ENCODE results near the gene RASSF3.

The RASSF3 gene

DNA sequence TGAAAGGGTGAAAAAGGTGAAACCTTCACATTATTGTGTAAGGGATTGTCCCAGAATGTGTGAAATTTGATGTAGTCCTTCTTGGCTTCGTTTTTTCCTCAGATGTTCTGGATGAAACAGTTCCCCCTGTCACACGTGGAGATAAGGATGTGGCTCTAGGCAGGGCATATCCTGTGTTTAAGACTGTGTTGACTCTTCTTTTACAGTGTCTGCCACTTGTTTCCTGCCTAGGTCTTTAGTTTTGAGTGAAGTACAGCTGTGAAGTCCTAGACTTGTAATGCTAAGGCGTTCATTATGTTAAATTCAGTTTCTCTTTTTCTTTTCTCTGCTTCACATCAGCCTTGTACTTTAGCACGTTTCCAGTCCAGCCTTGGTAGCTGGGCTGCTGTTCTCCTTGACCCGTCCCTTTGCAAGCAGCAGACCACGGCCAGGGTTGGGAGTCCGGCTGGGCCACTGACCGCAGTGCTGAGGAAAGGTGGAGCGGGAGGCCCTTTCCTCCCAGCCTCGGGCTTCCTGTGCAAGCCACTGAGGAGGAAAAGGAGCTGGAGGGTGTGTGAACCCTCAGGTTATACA, 59.1 kb downstream of the RASSF3 start:
- DNase-seq (ENCODE audit: low read depth, low spot score): no peak

DNA sequence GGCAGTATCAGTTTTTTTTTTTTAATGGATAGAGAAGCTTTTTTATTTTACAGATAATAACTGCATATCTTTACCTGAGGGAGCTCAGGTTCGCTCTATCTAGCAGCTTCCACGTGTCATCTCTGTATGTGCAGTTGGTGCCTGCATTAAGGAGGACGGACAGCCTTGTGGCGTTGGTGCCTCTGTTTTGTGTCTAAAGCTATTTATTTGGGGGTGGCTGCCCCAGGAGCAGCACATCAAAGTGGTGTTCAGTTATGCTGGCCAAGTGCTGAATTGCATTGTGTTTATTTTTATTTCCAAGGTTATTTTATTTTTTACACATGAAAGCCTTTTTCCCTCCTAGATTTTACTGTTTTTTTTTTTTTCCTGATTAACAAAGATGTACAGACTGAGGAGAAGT, 59.7 kb downstream of the RASSF3 start:
- no peak for DNase-seq (ENCODE audit: low read depth, low spot score)

DNA sequence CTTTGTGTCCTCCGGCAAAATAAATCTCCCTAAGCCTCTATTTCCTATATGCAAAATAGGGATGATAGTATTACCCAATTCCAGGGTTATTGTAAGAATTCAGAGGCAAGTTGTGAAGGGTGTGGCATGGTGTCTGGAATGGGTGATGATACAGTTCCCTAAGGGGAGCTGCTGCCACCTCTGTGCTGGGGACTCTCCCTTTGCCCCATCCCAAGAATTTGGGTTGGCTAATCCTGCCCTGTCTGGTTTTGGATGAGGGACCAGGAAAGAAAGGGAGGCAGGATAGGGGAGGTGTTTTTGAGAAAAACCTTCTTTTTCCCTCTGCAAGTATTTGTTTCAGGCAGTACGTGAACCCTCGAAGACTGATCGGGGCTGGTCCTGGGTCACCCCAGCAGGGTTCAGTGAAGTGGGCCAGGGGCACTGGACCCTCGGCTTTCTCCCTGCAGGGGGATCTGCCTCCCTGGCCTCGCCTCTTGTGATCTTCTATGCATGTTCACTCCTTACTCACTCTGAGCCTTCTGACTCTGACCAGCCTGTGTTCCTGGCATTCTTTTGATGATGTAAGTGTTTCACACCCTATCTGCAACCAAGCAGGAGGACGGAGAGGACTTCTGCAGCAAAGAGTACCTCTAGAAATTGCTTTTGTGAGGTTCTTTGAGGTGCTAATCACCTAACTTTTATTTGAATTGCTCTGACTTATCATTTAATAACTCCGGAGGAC, 60.8 kb downstream of the RASSF3 start:
- DNase-seq (ENCODE audit: low read depth, low spot score): no peak

DNA sequence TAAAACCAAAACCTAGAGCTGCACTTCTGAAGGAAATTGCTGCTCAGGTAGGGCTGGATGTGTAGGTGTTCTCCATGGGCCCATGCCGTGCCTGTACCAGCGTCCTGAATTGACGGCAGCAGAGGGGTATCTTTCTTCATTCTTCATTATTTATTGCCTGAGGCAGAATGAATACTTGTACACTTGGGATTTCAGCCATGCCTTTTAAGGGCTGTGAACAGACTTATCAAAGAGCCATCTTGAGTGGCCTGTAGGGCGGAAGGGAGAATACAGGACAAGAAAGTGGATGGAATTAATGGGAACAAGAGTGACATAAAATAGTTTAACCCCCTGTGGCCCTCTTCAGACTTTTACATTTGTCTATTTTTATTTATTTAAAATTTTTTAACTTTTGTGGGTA, 61.4 kb downstream of the RASSF3 start:
- DNase-seq (ENCODE audit: low read depth, low spot score): no peak

DNA sequence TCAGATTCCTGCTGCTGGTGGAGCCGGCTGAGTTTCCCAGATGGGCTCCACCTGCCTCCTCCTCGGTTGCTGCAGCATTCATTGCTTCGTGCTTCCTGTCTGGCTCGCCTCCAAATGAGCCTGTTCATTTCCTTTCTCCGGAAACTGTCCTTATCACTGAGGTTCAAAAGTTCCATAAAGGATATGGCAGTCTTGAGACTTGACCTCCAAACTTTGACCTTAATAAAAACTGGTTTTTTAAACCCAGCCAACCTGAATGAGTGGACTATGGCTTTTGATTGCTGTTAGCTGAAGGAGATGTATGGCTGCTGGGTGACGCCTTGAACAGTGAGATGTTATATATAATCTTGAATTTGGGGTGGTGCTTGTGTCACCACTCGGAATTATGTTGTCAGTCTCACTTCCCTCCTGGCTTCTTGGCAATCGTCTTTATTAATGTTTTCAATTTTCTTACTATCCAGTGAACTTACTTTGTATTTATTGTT, 62.7 kb downstream of the RASSF3 start:
- DNase-seq (ENCODE audit: low read depth, low spot score): no peak

DNA sequence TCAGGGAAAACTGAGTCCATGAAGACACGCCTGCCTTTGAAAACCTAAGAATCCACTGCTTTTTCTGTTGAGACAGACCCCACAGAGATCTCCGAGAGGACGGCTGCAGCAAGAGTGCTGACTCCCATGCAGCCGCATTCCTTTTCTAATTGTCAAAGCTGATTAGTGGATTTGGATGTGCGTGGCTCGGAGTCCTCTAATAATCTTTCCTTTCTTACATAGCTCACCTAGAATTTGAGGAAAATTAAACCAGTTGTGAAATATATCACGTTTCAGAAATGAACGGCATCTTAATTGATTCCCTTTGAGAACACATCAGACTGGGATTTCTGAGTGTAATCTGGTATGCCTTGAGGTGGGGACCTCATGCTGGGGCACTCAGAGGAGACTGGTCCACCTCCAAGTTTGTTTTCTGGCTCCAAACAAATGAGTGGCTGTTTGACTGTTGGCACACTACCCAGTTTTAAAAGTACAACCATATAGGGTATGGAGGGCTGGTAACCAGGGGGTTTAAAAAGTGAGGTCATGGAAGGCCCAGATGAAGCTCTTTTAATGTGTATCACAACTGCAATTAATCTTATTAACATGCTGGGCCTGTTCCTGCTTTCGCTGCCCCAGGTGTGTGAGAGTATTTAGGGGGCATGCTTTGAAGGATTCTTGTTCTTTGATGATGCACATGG, 63.3 kb downstream of the RASSF3 start:
- no peak for DNase-seq (ENCODE audit: low read depth, low spot score)

DNA sequence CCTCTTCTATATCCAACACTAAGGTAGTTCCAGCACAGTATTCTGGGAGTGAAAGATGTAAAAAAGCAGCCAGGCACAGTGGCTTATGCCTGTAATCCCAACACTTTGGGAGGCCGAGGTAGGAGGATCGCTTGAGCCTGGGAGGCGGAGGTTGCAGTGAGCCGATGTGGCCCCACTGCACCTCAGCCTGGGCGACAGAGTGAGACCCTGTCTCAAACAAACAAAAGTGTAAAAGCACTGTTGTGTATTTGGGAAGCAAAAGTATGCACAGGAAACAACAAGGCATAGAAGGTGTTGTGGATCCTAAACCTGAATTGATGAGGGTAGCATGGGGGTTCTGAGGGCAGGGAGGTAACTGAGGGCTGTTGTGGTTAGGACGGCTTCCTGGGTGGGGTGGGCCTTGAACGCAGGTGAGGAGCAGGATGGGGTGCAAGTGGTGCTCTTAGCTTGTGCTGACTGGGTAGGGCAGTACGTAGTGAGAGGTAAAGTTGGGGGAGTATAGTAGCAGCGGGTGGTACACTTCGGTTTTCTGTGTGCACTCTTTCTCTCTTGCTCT, 64.2 kb downstream of the RASSF3 start:
- DNase-seq (ENCODE audit: low read depth, low spot score): no peak

DNA sequence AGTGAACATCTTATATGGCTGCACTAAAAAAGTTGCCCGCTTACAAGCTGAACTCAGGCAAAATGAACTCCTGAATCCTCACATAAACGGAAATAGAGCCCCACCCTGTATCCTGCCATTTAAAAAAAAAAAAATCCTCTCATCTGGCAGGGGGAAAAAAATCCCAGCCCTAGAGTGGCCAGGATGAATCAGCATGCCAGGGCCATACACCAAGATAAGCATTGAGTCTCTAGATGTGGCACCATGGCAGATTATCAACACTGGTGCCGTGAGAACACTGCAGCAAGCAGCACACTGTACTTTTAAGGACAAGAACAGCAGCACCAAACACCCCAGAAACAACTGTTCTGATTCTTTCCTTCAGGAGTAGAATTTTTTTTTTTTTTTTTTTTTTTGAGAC, 65.5 kb downstream of the RASSF3 start:
- no peak for DNase-seq (ENCODE audit: low read depth, low spot score)

DNA sequence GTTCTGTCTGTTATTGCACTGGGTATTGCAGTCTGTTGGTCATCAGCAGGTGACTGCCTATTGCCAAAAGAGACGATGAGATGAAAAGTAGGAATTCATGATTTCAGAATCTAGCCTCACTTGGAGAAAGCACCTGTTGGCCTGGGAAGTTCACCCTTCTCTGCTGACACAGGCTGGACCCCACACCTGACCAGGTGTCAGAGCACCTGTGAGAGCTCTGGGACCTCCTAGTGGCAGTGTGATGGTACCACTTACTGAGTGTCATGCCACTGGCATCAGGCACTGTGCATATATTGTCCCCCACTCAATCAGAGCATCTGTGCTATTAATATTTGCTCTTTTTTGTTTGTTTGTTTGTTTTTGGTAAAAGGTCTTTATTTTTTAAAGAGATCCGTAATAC, 68.0 kb downstream of the RASSF3 start:
- DNase-seq (ENCODE audit: low read depth, low spot score): no peak

DNA sequence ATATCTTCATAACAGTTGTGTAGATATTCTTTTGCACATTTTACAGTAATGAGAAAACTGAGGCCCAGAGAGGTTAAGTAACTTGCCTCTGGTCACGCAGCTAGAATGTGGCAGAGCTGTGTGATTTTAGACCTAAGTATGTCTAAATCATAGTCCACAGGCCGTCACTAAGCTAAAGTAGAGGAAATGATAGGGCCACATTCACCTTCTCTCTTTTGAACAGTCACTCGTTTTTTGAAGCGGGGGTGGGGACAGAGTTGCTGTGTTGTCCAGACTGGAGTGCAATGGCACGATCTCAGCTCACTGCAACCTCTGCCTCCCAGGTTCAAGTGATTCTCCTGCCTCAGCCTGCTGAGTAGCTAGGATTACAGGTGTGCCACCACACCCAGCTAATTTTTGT, 68.5 kb downstream of the RASSF3 start:
- DNase-seq (ENCODE audit: low read depth, low spot score): no peak

DNA sequence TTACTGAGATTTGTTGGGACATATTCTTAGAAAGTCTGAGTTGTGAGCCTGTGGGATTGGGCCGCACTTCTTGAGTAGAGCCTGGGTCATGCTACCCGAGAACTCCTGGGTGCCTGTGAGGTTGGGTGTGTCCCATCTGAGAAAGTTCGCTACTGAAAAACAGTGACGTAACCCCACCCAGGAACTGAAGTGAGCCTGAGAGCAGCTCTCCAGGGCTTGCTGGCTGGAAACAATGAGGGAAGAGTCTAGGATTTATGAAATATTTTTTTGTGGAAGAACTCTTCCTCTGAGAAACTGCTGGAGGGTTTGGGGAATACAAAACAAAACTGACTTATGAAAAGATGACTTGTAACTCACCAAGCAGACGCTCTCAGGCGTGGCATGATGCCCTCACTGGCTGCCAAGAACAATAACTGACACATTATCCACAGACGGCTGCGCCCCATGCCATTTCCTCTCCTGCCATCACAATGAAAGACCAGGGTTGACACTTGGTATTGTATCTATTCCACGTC, 69.2 kb downstream of the RASSF3 start:
- DNase-seq (ENCODE audit: low read depth, low spot score): peak; percentile 67

DNA sequence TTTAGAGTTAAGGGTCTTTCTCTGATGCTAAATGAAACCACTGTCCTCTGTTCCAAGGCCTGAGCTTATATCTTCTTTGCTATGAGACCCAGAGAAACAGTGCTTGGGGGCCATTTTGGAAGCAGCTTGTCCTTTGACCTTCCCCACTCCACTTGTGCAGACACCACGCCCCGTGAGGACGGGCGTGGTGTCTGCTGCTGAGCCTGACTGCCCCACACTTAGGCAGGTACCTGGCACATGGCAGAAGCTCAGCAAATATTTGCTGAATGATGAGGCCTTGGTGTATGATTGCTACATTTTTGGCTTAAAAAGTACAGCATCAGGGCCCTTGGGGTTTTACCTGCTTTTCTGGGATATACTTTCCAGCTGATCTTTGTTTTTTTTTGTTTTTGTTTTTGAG, 69.9 kb downstream of the RASSF3 start:
- no peak for DNase-seq (ENCODE audit: low read depth, low spot score)

DNA sequence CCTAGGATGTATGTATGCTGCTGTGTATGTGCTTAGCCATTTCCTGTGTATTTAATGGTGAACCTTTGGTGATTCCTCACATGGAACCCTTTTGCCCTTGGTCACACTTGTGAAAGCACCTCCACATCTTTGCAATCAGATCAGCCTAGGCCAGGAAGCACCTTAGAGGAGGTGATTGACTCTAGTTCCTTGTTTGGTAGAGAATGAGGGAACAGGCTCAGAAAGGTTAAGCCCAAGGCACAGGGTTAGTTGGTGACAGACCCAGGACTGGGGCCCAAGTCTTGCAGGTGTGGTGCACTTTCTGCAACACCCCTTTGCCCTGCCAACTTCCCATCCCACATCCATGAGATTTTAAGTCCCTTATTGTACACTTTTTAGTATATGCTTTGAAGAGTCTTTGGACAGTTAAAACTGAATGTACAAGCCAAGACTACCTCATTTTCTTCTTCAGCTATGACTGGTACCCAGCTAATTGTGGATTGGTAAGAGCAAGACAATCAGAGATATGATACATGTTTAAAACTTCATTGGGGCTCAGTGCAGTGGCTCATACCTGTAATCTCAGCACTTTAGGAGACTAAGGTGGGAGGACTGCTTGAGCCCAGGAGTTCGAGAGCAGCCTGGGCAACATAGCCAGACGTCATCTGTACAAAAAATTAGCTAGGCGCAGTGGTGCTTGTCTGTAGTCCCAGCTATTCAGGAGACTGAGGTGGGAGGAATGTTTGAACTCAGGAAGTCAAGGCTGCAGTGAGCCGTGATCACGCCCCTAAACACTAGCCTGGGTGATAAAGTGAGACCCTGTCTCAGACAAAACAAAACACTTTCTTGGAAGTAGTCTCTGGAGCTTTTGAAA, 71.1 kb downstream of the RASSF3 start:
- DNase-seq (ENCODE audit: low read depth, low spot score): no peak

DNA sequence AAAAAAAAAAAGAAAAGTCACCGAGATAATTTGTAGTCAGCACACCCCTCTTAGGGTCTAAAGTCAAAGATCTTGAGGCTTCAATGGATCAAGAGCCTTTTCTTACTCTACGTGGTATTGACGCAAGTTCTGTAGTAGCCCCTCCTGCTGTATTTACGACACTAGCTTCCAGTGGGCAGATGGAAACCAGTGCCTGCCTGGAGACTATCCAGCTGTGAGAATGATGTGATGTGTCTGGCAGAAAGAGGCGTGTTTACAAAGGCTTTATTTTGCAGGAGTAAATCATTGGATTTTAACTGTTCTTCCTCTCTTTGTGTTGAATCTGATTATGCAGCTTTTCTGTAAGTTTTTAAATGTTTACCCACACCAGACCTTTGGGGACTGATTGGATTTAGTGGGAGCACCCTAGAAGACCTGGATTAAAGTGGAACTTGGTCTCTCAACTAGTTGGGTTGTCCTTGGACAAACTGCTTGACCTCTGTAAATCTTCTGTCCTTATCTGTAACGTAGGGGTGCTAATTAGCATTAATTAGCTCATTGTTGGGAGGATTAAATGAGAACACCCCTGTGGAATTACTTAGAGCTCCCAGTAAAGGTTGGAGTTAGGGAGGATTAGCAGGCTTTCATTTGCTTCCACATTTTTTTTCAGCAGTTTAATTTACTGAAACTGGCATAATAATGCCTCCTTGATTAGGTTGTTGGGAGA, 72.4 kb downstream of the RASSF3 start:
- peak; percentile 24 for DNase-seq (ENCODE audit: low read depth, low spot score)

DNA sequence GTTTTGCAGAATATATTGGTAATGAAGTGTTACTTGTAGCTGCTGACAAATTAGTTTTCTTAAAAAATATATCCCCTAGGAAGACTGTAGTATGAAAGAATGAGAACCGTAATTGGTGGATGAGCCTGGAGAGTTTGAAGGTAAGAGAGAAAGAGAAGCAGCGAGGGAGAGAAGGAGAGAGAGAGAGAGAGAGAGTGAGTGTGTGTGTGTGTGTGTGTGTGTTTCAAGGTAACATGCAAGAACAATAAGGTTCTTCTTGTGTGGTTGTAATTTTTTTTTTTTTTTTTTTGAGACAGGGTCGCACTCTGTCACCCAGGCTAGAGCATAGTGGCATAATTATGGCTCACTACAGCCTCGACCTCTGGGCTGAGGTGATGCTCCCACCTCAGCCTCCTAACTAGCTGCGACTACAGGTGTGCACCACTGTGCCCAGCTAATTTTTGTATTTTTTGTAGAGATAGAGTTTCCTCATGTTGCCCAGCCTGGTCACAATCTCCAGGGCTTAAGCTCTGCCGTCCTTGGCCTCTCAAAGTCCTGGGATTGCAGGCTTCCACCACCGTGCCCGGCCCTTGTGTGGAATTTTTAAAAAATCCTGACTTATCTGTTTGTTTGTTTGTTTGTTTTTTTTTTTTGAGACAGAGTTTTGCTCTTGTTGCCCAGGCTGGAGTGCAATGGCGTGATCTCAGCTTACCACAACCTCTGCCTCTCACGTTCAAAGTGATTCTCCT, 73.7 kb downstream of the RASSF3 start:
- DNase-seq (ENCODE audit: low read depth, low spot score): no peak

DNA sequence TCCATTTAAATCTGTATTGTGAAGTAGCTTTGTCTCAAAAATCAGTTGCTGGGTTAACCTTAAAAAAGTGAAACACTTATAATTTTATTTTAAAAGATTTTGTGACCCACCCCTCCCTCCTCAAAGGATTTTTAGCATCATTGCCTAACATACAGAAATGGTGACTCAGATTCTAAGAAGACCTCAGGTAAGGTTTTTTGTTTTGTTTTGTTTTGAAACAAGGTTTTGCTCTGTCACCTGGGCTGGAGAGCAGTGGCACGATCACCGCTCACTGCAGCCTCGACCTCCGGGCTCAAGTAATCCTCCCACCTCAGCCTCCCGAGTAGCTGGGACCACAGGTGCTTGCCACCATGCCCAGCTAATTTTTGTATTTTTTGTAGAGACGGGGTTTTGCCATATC, 74.8 kb downstream of the RASSF3 start:
- DNase-seq (ENCODE audit: low read depth, low spot score): no peak

DNA sequence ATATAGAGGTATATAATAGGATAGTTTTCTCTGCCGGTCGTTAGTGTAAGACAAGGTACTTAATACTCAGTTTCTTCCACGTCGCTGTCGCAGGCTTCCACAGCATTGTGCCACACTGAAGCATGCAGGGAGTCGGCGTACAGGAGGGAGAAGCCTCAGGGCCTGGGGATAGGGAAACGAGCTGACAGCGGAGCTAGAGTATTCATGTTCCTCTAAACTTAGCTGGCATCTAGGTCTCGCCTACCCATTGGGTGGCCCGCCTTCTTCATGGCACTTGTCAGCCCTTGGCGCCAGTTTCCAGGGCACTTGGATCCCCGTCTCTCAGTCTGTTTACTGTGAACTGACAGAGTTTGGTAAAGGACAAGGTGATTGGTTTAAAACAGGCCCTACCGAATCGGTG, 75.3 kb downstream of the RASSF3 start:
- DNase-seq (ENCODE audit: low read depth, low spot score): no peak

DNA sequence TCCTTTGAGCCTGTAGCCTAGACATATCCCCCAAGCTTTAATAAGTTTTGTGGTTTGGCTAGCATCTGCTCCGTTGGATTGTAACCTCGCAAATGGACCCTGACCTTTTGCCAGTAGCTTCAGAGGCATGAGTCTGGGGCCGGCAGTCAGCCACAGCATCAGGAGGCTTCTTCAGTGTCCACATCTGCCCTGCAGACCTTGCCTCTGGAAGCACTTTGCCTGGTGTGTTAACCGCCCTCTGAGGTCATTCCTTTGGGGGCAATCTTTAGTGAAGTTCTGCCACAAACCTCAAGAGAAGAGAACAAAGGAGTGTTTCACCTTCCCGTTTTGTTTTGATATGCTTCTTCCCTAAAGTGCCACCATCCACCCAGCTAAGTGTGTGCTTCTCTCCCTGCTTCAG, 77.5 kb downstream of the RASSF3 start:
- DNase-seq (ENCODE audit: low read depth, low spot score): no peak

DNA sequence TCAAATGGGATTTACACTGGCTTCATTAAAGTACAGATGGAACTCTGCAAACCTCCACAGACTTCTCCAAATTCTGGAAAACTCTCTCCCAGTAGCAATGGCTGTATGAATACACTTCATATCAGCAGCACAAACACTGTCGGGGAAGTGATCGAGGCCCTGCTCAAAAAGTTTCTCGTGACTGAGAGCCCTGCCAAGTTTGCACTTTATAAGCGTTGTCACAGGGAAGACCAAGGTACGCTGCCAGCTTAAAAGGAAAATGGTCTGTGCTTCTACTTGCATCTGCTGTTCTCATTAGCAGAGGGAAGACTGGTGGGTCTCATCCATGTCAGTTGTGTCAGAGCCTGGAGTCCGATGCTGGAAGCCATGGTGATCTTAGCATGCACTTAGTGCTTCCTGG, 77.9 kb downstream of the RASSF3 start:
- DNase-seq (ENCODE audit: low read depth, low spot score): no peak

DNA sequence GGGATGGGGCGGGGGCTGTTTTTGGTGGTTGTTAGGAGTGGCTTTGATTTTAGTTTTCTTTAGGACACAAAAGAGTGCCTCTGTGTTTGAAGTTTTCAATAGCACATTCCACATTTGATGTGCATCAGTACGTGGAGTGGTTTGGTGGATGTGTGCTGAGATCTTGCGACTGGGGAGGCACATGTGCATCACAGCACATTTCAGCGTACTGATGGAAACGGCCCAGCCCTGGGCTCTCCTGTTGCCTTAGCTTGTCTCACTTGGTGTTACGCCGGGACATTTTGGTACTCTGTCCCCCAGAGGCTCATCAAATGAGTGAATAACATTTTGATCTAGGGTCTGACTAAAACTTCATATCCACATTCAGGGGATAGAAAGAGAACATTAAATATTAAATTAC, 78.4 kb downstream of the RASSF3 start:
- DNase-seq (ENCODE audit: low read depth, low spot score): no peak

Data from brain pericyte (primary cell).